NCI-H2227 (cell line): ENCODE data around the gene HIPK3.

Source experiments
- DNase-seq: peaks from one replicate; lab custom pipeline; 2025; ENCODE audit not compliant: unreplicated experiment; lab: John Stamatoyannopoulos, UW

The HIPK3 gene

DNA sequence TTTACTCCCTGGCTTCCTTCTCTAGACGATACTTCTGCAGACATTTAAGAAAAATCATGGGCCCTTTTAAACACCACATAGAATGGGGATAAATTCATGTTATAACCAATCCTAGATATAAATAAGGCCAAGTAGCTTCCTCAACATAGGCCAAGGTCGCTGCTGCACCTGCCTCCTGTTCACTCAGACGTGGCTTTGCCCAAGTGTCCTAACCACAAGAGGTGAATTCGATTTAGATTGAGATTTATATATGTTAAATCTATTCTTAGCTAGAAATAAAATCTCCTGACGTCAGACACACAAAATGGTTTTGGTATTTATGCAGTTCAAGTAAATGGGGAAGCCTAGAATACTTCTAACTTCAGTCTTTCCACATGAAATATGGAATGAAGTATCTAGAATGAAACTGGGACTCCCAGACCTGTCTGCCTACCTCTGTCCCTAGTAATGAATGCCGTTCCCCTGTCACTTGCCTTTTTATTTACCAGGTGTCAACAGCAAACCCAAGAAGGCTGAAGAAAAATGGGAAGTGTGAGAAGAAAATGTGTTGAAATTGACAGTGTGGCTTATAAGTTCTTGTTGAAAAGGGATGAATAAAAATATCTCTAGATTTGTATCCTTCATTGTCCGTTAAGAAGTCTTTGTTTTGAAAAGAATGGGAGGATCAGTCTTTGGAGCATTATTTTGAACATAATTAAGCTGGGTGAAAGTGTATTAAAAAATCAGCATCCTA, 131.8 kb downstream of the HIPK3 start:
- no peak for DNase-seq

- no peak for DNase-seq
Observed at GRCh38 chr11:33389635-33390034, 132.5 kb downstream of the HIPK3 start.

GRCh38 chr11:33390944-33391892, 134.0 kb downstream of the HIPK3 start:
- peak; percentile 38 for DNase-seq

DNA sequence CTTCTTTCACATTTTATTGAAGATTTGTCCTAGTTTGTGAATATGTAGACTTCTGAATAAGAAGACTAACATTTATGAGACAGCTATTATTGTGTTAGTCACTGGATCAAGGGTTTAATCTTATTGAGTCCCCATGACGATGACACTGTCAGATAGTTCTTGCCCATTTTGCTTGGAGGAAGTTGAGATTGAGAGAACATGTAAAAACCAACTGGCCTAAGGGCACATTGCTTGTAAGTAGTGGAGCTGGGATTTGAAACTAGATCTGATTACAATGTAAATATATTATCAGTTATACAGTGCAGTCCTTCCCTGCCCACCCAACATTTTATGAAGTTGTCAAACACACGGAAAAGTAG, 134.7 kb downstream of the HIPK3 start:
- no peak for DNase-seq

DNA sequence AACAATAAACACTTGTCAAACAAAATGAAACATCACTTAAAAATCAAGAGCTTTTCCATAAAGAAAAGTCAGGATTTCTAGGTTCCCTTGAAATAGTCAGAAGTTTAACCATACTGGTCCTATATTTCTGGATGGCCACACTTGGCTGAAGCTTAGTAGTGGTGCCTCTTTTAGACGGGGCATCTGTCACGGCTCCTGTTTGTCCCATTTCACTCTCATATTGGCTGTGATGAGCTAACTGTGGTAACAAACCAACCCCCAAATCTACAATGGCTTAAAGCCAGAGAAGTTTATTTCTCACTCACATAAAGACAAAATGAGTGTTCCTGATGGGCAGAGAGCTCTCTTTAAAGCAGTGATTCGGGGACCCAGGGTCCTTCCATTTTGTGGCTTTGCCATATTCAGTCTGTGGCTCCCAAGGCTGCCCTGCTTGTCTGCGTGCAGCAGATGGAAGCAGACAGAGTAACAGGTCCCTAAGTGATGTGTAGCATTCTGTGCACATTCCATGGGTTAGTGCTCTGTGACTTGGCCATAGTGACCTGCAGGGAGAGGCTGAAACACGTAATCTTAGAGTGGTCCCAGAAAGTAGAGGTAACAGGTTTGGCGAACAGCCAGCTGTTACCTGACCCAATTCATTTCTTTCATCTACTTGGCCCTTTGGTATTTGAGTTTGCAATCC, 137.4 kb downstream of the HIPK3 start:
- DNase-seq, result no peak

DNA sequence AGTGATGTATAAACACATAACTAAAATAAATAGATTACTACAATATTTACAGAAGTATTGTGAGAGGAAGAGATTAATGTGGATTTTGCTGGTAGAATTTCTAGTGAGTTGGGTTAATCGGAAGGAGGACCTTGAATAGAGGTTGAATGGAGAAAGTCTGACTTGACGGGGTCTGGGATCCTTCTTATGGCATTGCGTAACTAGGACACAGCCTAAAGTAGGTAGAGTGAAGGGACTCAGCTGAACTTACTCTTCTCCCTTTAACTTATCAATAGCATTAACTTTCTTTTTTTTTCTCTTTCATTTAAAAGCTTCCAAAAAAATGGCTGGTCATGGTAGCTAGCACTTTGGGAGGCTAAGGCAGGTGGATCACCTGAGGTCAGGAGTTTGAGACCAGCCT, 139.2 kb downstream of the HIPK3 start:
- DNase-seq, result no peak

- DNase-seq, result no peak
Observed at GRCh38 chr11:33399421-33399820, 142.2 kb downstream of the HIPK3 start.

DNA sequence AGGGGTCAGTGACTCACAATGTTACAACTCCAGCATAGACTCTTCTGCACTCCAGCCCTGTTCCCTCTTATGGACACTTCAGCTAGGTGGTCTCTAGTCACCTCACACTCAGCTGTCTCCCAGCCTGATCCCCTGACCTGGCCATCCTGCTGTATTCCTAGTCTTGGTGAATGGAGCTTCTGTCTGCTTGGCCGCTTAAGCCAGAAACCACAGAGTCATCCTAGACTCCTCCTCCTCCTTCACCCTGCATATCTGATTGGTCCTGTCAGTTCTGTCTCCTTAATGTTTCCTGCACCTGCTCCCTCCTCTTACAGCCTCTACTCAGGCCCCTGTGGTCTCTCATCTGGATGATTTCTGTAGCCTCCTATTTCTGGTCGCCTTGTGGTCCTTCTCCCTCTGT, 144.9 kb downstream of the HIPK3 start:
- DNase-seq, result no peak

DNA sequence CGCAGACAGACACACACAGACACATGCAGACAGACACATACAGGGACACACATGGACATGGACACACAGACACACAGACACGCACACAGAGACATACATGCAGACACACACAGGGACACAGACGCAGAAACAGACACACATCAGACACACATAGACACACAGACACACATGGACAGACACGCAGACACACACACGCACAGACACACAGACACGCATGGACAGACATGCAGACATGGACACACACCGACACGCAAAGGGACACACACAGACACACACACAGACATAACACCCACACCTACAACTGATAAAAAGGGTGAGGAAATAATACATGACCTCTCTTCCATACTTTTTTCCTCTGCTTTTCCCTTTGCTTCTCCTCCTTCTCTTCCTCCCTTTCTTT, 146.2 kb downstream of the HIPK3 start:
- no peak for DNase-seq

- DNase-seq, result no peak
Observed at GRCh38 chr11:33405834-33406602, 148.8 kb downstream of the HIPK3 start.
